Left lung (tissue), 10 donors: Measurements from ENCODE around the gene PPP1R11. TPM values are rescaled to one million over a fixed set of nuclear protein-coding genes. Genes with fewer than 3 reads are reported as not detected.

Experiments
- ATAC-seq: fragments of 200-7000 bp; cut with Tn5 transposase; one replicate; pipeline ENCODE4 v1.9.1; 2020; ENCODE audit warnings: moderate library complexity
- DNase-seq, 4 donors: peaks; one replicate each; pipeline ENCODE4 v3.0.0-alpha.2; 2013 to 2020
- H3K27ac ChIP-seq, 2 donors: fragments of 200-600 bp; sonication (generic) in 1 of 2; one replicate each; pipeline versions ENCODE4 v1.5.0 to v1.8.0; 2020 to 2021
- H3K27me3 ChIP-seq, 2 donors: fragments of 200-600 bp; sonication (generic) in 1 of 2; one replicate each; pipeline versions ENCODE4 v1.5.0 to v1.8.0; 2020 to 2021
- H3K36me3 ChIP-seq, 2 donors: fragments of 200-600 bp; sonication (generic) in 1 of 2; one replicate each; pipeline versions ENCODE4 v1.5.0 to v1.8.0; 2020 to 2021
- H3K4me1 ChIP-seq, 2 donors: fragments of 200-600 bp; one replicate each; pipeline ENCODE4 v1.8.0; 2021
- H3K4me3 ChIP-seq, 2 donors: fragments of 200-600 bp; sonication (generic) in 1 of 2; one replicate each; pipeline versions ENCODE4 v1.5.0 to v1.8.0; 2020 to 2021; ENCODE audit warnings: mild to moderate bottlenecking in 1 of 2
- H3K9me3 ChIP-seq, 2 donors: fragments of 200-600 bp; sonication (generic) in 1 of 2; one replicate each; pipeline versions ENCODE4 v1.5.0 to v1.8.0; 2020 to 2021
- CTCF ChIP-seq, 2 donors: fragments of 200-600 bp; sonication (generic) in 1 of 2; IDR thresholded peaks; one replicate each; pipeline versions ENCODE4 v1.5.0 to v1.8.0; 2021; ENCODE audit warnings: antibody characterized with exemption in 2 of 2
- intact Hi-C, 2 donors: fragments of 100-400 bp; cut with DNase I; formaldehyde crosslinking; loops; one replicate each; pipeline versions ENCODE4 v1.11.2 to v1.14.2; 2022
- polyA plus RNA-seq, 6 donors: library from polyadenylated mRNA; unstranded; fragments of 120-200 nt; gene quantifications; one replicate each; pipeline ENCODE4 v1.2.1, GENCODE V29; 2013; ENCODE audit not compliant: insufficient read length in 6 of 6
- total RNA-seq, 2 donors: library from RNA; stranded (reverse); fragmentation: NEBNext Ultra II Directional; extraction: Animal tissue kit (Norgen Biotek cat#: 25700); gene quantifications; one replicate each; pipeline ENCODE4 v1.2.1, GENCODE V29; 2021
- donor health status: DM: no; HTN: yes; CAD: no.
- donor health status: DM: no; HTN: no; CAD: no.

PPP1R11 gene
- total and polyA plus RNA-seq, 8 donors: 52.0 to 60.0 (median 55.9) TPM

GRCh38 chr6:30087876-30088275, 20.9 kb downstream of the PPP1R11 start:
- Histone ChIP-seq H3K4me1 (no peaks in the 10 kb centered on the region), H3K4me3 (no peak overlapping the region), H3K27me3 (peaks cover 0 to 58% of the 10 kb centered on the region in 2 donors), H3K27ac (no peak overlapping the region), H3K36me3 (no peaks in the 10 kb centered on the region), H3K9me3 (no peaks in the 10 kb centered on the region)
- DNase-seq: no peak
- TF ChIP-seq CTCF (IDR thresholded peaks at IDR 0.05): no peak
- intact Hi-C loops: no loop called here
- ATAC-seq: no peak

- Histone ChIP-seq H3K27ac (peak overlapping the region; percentile 48 to 59), H3K9me3 (no peaks in the 10 kb centered on the region), H3K36me3 (no peaks in the 10 kb centered on the region), H3K4me3 (no peak overlapping the region), H3K27me3 (peaks cover 0 to 82% of the 10 kb centered on the region in 2 donors), H3K4me1 (no peaks in the 10 kb centered on the region)
- DNase-seq (peak in 2 of 4 donors; percentile 64 to 81), ATAC-seq (peak; percentile 92)
- intact Hi-C loops: no loop called here
- no peak for TF ChIP-seq CTCF (IDR thresholded peaks at IDR 0.05)
These were observed 24.8 kb downstream of the PPP1R11 start for GRCh38 chr6:30091577-30092381.

- peaks cover 0 to 80% of the 10 kb centered on the region in 2 donors for H3K27me3 ChIP-seq
- ATAC-seq: no peak
- intact Hi-C loops: no loop called here
These were observed 26.0 kb downstream of the PPP1R11 start for GRCh38 chr6:30092852-30093543.

GRCh38 chr6:30093951-30094661, 27.1 kb downstream of the PPP1R11 start:
- H3K27me3 ChIP-seq: peaks cover 8 to 80% of the 10 kb centered on the region in 2 donors
- H3K4me3 ChIP-seq: no peak overlapping the region
- H3K36me3 ChIP-seq: no peaks in the 10 kb centered on the region
- ATAC-seq (no peak), DNase-seq (no peak)
- no peaks in the 10 kb centered on the region for H3K9me3 ChIP-seq
- no peaks in the 10 kb centered on the region for H3K4me1 ChIP-seq
- H3K27ac ChIP-seq: no peak overlapping the region
- no peak for TF ChIP-seq CTCF (IDR thresholded peaks at IDR 0.05)
- intact Hi-C loops: no loop called here

More at GRCh38 chr6:30092852-30093543, 26.0 kb downstream of the PPP1R11 start:
- TF ChIP-seq CTCF (IDR thresholded peaks at IDR 0.05): no peak
- Histone ChIP-seq H3K36me3 (no peaks in the 10 kb centered on the region), H3K9me3 (no peaks in the 10 kb centered on the region), H3K4me3 (no peak overlapping the region), H3K27ac (no peak overlapping the region), H3K4me1 (no peaks in the 10 kb centered on the region)
- DNase-seq: no peak

GRCh38 chr6:30096829-30097228, 29.8 kb downstream of the PPP1R11 start:
- TF ChIP-seq CTCF (IDR thresholded peaks at IDR 0.05): no peak
- H3K4me1 ChIP-seq: peaks cover 13 to 16% of the 10 kb centered on the region in 2 donors

More at GRCh38 chr6:30096829-30097228, 29.8 kb downstream of the PPP1R11 start:
- intact Hi-C loops: no loop called here
- Histone ChIP-seq H3K27me3 (peaks cover 18 to 81% of the 10 kb centered on the region in 2 donors), H3K36me3 (no peaks in the 10 kb centered on the region), H3K9me3 (no peaks in the 10 kb centered on the region), H3K27ac (no peak overlapping the region), H3K4me3 (no peak overlapping the region)
- no peak for DNase-seq
- ATAC-seq: no peak
